Body of pancreas (tissue), 4 donors: Measurements from ENCODE around the gene EFR3B.

Source experiments
- POLR2A ChIP-seq, 3 donors: fragments of 450-650 bp; IDR thresholded peaks; one replicate each; pipeline ENCODE4 v1.6.1; 2016; ENCODE audit warnings: antibody characterized with exemption in 3 of 3, mild to moderate bottlenecking in 2 of 3
- TF ChIP-seq, protein P1 (sequence below), 7 experiments: fragments of 450-650 bp in 4 of 7; fragments of 200-600 bp in 3 of 7; sonication (generic) in 3 of 7; IDR thresholded peaks; one replicate each; pipeline ENCODE4 v1.5.1; 2016 to 2019; ENCODE audit warnings: antibody characterized with exemption in 7 of 7

DNA sequence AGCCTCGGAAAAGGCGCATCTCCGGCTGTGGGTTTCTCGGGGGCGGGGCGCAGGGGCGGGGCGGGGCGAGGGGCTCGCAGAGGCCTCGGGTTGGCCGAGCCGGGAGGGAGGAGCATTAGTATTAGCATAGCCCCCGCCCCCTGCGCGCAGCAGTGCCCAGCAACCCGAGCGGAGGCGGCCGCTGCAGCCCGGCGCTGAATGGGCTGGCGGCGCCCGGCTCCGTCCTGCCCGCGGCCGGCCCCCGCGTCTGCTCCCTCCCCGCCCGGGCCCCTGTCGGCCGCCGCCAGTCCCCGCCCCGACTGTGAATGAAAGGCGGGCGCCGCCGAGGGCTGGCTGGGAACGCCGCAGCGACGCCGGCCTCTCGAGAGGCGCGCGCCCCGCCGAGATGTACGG lies at the start of gene EFR3B:
- TF ChIP-seq, protein P1, sequence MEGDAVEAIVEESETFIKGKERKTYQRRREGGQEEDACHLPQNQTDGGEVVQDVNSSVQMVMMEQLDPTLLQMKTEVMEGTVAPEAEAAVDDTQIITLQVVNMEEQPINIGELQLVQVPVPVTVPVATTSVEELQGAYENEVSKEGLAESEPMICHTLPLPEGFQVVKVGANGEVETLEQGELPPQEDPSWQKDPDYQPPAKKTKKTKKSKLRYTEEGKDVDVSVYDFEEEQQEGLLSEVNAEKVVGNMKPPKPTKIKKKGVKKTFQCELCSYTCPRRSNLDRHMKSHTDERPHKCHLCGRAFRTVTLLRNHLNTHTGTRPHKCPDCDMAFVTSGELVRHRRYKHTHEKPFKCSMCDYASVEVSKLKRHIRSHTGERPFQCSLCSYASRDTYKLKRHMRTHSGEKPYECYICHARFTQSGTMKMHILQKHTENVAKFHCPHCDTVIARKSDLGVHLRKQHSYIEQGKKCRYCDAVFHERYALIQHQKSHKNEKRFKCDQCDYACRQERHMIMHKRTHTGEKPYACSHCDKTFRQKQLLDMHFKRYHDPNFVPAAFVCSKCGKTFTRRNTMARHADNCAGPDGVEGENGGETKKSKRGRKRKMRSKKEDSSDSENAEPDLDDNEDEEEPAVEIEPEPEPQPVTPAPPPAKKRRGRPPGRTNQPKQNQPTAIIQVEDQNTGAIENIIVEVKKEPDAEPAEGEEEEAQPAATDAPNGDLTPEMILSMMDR (IDR thresholded peaks at IDR 0.05): peak in 2 of 7 experiments; percentile 19 to 39
- TF ChIP-seq POLR2A (IDR thresholded peaks at IDR 0.05): peak in 1 of 3 donors; percentile 5
